GM18951 (cell line): ENCODE data around the gene NFIB.

Source experiments
- POLR2A ChIP-seq: IDR thresholded peaks from 4 replicates; pipeline ENCODE4 v1.6.1; 2011; ENCODE audit warnings: mild to moderate bottlenecking; ENCODE audit not compliant: insufficient read length, insufficient read depth; ENCODE audit errors: extremely low read depth
- in situ Hi-C: fragments of 300-500 bp; cut with MboI; formaldehyde crosslinking; loops from one replicate; pipeline ENCODE4 v1.12.0; 2022; ENCODE audit warnings: low sequenced_read_pairs, mixed read lengths, inconsistent platforms; ENCODE audit not compliant: unreplicated experiment

NFIB gene

DNA sequence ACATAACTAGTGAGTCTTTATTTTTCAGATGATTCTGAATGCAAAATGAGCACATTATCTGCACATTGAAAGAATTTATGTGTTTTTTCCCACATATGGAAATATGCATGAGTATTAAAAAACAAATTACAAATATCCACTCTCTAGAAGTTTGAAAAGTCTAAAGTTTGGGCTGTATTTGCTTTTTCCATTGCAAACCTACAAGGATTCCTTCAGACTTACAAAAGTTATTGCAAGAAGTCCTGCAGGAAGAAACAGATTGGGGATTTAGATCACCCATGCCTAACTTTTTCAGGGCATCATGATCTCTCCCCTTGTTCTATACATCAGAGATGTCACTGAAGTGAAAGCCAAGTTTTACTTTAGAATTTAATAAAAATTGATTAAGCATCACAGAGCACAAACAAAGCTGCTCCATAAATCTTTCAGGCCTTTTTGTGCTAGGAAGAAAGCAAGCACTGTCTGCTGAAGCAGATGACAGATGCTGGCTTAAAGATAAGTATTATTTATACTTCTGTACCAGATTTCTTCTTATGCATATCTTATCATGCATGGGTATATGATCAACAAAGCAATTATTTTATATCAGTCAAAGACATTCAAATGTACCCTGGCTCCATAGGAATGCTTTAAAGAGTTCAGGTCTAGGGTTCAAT is 71.7 kb downstream of the NFIB start:
- TF ChIP-seq POLR2A = no peak
- in situ Hi-C loops = no loop called here

DNA sequence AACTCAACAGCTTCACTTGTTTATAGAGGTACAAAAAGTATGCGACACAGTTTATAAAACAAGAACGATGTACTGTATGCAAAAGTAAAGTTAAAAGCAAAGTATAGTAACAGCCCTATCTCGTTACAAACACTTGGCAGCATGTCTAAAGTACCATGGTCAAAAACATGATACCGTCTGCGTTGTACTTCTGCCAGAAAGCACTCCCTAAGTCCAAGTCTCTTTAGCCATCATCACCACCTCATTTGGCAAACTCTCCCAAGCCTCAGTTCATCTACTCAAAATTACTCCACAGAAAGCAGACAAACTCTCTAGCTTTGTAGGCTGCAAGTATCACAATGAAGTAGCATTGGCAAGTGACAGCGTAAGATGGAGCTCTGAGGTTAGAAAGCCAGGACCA is 73.4 kb downstream of the NFIB start:
- in situ Hi-C loops = no loop called here
- no peak for TF ChIP-seq POLR2A

- TF ChIP-seq POLR2A = no peak
- in situ Hi-C loops = no loop called here
Measured at GRCh38 chr9:14238518-14238917, 75.4 kb downstream of the NFIB start.

DNA sequence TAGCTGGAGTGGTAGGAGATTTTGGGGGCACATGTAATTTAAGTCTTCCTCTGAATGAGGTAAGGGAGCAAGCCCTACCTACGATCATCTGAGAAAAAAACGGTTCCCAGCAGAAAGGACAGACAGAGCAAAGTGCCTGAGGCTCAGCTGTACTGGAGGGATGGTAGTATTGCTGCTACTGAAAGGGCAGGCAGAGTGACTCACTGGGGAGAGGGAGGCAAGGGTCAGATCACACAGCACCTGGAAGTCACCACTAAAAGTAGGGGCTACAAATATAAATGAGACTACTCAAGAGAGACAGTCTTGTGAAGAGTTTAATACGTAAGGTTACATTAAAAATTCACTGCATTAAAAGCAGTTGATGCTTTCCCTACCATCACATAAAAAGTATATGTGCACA is 75.9 kb downstream of the NFIB start:
- in situ Hi-C loops = no loop called here
- no peak for TF ChIP-seq POLR2A

GRCh38 chr9:14236591-14236990 is 77.3 kb downstream of the NFIB start:
- TF ChIP-seq POLR2A = no peak
- in situ Hi-C loops = no loop called here

DNA sequence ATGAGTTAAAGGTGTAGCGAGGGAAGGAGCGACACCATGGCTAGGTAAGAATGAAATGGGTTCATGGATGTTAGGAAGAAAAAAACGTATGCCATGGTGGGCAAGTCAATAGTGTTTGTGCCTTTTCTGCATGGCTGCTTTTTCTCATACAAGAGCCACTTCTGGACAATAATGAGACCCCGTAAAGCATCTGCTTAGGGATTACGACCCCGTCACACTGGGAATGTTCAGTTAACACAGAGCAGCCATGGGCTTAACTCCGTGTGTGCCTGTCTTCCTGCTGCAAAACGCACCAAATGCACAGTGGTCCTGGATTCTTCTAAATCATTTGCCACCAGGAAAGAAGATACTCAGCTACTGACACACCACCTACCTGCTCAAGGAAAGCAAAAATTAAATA is 81.8 kb downstream of the NFIB start:
- no peak for TF ChIP-seq POLR2A
- in situ Hi-C loops = no loop called here

DNA sequence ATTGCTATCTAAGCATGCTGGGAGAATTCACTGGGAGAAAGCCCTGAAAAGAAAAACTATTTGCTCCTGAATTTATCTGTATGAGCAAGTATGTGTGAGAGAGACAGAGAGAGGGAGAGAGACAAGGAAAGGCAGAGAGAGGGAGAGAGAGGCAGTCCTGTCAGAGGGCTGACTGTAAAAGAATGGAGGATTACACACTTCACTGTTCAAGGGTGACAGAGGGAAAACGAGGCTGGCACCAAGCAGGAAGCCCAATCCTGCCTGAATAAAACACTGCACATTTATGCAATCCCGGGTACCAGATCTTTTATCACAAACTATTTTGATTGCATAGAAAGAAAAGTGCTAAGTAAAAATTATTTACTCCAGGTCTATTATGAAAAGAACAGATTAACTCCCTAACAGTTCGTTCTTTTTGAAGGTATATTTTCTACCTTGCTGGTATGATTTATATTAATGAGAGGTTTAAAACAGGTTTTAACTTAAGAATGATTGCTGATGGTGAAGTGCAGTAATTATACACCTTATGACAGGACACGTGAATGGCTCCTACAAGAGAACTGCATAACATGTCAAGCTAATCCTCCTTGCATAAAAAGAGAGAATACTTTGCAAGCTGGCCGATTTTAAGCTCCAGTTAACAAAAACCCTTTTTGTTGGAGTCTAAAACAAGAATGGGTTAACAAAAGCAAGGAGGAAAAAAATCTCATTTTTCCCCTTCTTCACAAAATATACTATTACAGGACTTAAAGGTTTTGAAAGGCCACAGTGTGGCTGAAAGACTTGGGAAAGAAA is 82.5 kb downstream of the NFIB start:
- no peak for TF ChIP-seq POLR2A
- in situ Hi-C loops = no loop called here

- in situ Hi-C loops = no loop called here
Measured at GRCh38 chr9:14228602-14229001, 85.3 kb downstream of the NFIB start.

GRCh38 chr9:14226855-14227532 is 86.9 kb downstream of the NFIB start:
- in situ Hi-C loops = no loop called here
- TF ChIP-seq POLR2A = no peak

More at GRCh38 chr9:14228602-14229001, 85.3 kb downstream of the NFIB start:
- TF ChIP-seq POLR2A = no peak

DNA sequence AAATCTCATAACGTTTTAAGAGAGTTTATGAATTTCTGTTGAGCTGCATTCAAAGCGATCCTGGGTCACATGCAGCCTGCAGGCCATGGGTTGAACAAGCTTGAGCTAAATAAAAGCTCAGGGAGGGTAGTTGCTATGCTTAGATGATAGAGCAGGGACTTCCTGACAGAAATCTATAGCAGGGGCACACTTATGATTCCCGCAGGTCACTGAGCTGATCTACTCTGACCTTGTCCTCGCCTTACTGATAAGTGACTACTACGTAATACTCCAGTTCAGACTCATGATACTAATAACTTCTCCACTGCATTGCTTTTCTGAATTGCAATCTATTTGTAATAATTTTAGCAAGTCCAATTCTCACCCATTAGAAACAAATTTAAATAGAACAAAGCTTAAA is 90.9 kb downstream of the NFIB start:
- TF ChIP-seq POLR2A = no peak
- in situ Hi-C loops = no loop called here

DNA sequence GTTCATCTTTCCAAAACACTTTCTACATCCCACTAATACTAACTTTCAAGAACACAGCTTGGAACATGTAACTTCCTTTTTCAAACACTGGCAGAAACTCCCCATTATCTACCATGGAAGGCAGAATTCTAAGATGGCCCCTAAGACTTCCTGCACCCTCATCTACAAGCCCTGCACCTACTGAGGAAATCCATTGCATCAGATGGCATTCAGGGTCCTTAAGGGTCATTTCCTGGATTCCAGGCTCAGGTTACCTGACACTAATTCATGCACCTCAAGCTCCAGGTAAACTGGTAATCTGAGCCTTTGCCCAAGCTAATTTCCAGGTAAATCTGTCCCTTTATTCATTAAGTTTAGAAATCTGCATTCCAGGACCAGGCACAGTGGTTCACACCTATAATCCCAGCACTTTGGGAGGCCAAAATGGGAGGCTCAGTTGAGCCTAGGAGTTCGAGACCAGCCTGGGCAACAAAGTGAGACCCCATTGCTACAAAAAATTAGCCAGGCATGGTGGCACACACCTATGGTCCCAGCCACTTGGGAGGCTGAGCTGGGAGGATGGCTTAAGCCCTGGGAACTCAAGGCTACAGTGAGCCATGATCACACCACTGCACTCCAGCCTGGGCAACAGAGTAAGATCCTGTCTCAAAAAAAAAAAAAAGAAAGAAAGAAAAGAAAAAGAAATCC is 91.6 kb downstream of the NFIB start:
- in situ Hi-C loops = no loop called here

DNA sequence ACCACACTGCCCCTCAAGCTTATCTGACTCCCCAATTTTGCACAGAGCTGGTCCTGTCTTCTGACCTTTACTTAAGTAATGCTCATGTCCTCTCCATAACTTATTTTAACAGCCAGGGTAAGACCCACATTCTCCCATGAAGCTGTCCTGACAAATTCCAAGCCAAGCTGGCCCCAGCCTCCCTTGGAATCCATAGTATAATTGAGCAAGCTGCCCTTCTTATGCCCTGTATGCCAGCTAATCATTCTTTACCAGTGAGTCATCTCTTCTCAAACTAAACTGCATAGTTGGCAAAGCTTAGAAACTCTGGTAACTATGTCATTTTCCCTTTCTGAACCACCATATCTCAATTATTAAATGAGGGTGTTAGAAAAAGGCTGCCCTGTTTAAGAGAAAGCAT is 92.4 kb downstream of the NFIB start:
- in situ Hi-C loops = no loop called here
- TF ChIP-seq POLR2A = no peak

More for the DNA sequence above, 91.6 kb downstream of the NFIB start:
- no peak for TF ChIP-seq POLR2A

DNA sequence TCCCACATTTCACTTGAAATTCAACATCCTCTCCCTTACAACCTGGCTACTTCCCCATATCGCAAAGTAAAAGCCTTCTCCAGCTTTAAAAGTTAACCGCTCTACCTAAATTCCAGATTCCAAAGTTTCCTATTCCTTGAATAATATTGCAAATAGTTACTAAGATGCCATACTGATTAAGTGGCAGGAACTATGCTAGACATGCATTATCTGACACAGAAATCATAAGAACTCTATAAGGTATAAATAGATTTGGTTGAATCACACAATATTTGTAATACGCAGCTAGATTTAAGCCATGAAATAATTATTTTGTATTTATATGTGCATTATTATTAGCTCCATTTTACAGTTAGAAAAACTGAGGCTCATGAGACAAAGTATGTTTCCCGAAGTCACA is 92.8 kb downstream of the NFIB start:
- no peak for TF ChIP-seq POLR2A
- in situ Hi-C loops = no loop called here
